Suprapubic skin (tissue), 3 donors: ENCODE measurements around the gene TMED9.

Experiments
- POLR2A ChIP-seq, 2 donors: fragments of 450-650 bp; IDR thresholded peaks; one replicate each; pipeline ENCODE4 v1.6.1; 2017; ENCODE audit warnings: antibody characterized with exemption in 2 of 2, mild to moderate bottlenecking in 2 of 2, moderate library complexity in 2 of 2
- TF ChIP-seq, protein P1 (sequence below), 2 donors: fragments of 200-600 bp in 1 of 2; fragments of 450-650 bp in 1 of 2; sonication (generic) in 1 of 2; IDR thresholded peaks; one replicate each; pipeline ENCODE4 v1.5.1; 2016 to 2019; ENCODE audit warnings: antibody characterized with exemption in 2 of 2, mild to moderate bottlenecking in 1 of 2, moderate library complexity in 1 of 2

DNA sequence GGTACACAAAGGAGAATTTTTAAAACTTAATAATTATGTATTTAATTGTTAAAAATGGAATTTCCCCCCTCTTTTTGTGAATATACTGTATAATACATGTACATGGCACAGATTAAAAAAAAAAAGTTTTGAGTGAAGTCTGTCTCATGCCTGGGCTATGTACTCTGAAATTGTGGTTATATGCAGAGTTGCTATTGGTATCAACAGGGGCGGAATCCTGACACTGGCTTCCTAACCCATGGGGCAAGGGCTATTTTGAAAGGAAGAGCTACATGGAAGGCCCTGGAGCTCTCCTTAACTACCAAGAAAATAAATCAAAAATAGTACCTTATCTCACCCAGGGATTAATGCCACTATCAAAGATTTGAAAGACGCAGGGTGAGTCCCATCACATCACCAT, 36.8 kb upstream of the TMED9 start:
- TF ChIP-seq, protein P1, sequence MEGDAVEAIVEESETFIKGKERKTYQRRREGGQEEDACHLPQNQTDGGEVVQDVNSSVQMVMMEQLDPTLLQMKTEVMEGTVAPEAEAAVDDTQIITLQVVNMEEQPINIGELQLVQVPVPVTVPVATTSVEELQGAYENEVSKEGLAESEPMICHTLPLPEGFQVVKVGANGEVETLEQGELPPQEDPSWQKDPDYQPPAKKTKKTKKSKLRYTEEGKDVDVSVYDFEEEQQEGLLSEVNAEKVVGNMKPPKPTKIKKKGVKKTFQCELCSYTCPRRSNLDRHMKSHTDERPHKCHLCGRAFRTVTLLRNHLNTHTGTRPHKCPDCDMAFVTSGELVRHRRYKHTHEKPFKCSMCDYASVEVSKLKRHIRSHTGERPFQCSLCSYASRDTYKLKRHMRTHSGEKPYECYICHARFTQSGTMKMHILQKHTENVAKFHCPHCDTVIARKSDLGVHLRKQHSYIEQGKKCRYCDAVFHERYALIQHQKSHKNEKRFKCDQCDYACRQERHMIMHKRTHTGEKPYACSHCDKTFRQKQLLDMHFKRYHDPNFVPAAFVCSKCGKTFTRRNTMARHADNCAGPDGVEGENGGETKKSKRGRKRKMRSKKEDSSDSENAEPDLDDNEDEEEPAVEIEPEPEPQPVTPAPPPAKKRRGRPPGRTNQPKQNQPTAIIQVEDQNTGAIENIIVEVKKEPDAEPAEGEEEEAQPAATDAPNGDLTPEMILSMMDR (IDR thresholded peaks at IDR 0.05), result no peak
- no peak for TF ChIP-seq POLR2A (IDR thresholded peaks at IDR 0.05)
